Measurements from ENCODE around the gene TAL1. TPM values are rescaled to one million over a fixed set of nuclear protein-coding genes. Genes with fewer than 3 reads are reported as not detected.

Gene TAL1
- total RNA-seq, 4 donors from 2014 or later: 3.4 to 20.5 (median 4.6) TPM

DNA sequence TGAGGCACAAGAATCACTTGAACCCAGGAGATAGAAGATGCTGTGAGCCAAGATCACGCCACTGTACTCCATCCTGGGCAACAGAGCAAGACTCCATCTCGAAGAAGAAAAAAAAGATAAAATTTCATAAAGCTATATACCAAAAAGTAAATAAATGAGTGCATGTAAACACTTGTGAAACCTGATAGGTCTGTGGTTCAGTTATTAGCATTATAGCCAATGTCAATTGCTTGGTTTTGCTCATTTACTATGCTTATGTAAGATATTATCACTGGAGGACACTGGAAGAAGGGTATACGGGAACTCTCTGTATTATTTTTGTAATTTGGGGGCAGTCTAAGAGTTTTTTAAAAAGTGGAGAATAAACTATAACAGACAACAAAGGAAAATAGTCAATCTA, 17.7 kb upstream of the TAL1 start:
- TF ChIP-seq, protein P1, sequence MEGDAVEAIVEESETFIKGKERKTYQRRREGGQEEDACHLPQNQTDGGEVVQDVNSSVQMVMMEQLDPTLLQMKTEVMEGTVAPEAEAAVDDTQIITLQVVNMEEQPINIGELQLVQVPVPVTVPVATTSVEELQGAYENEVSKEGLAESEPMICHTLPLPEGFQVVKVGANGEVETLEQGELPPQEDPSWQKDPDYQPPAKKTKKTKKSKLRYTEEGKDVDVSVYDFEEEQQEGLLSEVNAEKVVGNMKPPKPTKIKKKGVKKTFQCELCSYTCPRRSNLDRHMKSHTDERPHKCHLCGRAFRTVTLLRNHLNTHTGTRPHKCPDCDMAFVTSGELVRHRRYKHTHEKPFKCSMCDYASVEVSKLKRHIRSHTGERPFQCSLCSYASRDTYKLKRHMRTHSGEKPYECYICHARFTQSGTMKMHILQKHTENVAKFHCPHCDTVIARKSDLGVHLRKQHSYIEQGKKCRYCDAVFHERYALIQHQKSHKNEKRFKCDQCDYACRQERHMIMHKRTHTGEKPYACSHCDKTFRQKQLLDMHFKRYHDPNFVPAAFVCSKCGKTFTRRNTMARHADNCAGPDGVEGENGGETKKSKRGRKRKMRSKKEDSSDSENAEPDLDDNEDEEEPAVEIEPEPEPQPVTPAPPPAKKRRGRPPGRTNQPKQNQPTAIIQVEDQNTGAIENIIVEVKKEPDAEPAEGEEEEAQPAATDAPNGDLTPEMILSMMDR (IDR thresholded peaks at IDR 0.05; ENCODE audit: low read depth): no peak

DNA sequence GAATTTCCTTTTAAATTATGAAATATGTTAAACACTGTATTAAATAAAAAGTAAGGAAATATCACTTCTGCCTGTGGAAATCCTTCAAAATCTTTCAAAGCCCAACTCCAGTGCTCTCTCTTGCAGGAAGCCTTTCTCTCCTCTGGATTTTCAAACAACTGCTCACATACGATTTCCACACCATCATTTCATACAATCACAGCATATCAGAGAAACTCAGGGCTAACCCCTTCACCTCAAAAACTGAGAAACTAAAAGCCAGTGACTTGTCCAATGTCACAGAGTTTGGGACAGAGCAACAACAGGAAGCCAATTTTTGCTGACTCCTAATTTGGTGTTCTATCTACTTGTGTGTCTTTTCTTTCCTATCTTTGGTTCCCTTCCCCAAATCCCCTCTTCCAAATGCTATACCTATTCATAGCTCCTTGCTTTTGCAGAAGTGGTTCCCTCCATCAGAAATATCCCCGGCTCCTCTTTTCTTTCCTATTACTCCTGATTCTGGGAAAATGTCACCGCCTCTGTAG, 12.4 kb upstream of the TAL1 start:
- TF ChIP-seq, protein P1 (IDR thresholded peaks at IDR 0.05; ENCODE audit: low read depth): no peak

DNA sequence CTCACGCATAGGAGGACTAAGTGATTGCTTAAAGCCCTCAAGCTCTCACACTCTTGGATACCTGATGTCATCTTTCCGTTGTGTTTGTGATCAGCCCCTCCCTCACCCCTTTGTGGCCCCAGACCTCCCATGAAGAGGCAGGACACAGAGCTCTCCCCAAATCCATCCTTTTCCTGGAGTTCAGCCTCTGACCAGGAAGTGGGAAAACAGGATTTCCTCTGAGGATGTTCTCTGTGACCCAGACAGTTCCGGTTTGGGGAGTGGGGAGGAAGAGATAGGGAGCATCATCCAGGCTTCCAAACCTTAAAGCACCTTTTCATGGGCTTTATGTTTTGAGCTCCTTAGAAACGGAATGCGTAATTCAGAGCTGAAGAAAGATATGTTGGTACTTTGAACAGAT, 11.9 kb upstream of the TAL1 start:
- TF ChIP-seq, protein P1 (IDR thresholded peaks at IDR 0.05; ENCODE audit: low read depth): no peak

DNA sequence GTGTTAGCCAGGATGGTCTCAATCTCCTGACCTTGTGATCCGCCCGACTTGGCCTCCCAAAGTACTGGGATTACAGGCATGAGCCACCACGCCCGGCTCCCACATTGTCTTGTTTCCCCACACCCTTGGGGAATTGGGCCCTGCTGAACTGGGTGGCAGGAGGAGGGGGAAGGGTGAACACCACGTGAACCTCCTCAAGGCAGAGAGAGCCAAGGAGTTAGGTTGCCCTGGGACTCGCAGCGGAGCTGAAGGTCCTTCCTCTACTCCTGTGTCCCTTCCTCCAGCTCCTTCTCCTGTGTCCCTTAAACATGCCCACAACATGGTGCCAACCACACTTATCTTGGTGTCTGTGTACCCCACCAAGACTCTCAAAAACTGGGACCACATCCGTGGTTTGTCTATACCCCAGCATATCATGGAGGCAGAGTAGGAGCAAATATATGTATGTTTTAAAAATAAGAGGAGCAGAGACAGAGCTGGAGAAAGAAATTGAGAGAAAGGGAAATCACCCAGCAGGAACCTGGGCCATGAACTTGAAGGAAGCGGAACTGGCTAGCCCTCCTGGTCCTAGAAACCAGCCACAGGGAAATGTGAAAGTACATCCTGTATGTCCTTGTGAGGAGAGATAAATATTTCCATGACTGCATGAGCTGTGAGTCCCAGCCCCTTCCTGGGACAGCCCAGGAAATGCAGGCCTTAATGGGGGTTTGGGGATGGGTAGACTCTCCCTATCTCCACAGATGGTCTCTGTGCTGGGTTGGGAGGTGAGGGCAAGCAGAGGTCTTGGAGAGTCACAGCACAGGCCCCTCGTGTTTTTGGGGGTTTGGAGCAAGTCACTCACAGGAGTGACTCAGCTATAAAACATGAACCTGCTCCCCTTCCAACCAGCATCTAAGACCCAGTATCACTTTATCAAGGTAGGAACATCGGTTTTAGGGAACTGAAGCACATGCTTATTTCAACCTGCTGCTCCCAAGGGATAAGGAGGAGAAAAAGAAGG, 9.4 kb upstream of the TAL1 start:
- TF ChIP-seq, protein P1 (IDR thresholded peaks at IDR 0.05; ENCODE audit: low read depth): no peak

DNA sequence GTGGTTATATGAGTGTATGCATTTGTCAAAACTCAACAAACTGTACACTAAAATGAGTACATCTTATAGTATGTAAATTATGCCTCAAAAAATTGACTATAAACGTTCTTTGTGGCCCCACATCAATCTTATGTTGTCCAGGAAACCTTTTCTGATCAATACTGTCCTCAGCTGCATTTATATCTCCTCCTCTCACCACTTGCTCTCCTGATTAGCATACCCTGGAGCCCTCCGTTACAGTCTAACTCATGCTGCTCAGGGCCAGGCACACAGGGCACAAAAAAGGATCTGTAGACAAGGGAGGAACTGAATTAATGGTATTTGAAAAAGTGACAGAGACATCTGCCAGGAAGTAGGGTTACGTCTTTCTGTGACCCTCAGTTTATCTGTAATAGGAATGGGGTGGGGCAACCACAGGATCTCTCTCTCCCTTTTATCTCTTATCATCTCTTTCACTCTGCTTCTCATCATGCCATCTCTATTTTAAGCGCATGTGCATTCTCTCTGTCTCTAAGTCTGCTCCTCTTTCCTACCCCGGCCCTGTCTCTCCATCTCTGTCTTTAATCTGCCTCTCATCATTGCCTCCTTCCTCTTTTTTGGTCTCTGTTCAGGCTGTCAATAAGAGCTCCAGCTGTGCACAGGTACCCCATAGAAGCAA, 7.0 kb upstream of the TAL1 start:
- TF ChIP-seq, protein P1 (IDR thresholded peaks at IDR 0.05; ENCODE audit: low read depth): no peak

DNA sequence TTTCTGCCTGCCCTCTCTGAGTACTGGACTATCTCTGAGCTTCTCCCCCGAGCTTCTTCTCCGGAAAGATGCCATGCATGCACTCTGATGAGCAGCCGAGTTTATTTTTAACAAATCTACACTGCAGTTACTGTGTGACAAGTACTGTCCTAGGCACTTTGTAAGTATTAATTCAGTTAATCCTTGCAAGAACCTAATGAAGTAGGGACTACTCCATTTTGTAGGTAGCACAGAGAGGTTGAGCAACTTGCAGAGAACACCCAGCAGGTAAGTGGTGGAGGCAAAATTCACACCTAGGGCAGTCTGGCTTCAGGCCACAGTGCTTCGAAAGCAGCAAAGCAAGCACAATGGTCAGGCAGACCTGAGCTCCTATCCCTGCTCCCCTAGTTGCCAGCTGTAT, 3.8 kb upstream of the TAL1 start:
- TF ChIP-seq, protein P1 (IDR thresholded peaks at IDR 0.05; ENCODE audit: low read depth): no peak

DNA sequence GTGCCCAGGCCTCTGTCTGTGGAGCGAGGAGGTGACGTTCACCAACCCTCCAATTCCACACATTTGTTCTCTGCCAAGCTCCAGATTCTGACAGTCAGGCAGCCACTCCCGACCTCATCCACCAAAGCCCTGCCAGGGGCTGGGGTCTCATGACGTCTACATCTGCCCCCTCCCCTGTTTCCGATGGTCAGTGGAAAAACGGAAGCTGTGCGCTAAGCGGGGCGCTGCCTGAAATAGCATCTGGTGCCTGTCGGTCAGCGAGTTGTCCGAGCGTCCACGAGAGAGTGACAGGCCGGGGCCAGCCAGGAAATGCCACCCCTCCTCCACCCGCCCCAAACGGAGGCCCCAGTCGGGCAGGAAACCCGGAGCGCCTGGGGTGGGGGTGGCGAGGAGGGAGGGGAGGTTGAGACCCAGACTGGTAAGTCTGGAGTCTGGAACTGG, 3.2 kb upstream of the TAL1 start:
- TF ChIP-seq, protein P1 (IDR thresholded peaks at IDR 0.05; ENCODE audit: low read depth): no peak

All from subcutaneous adipose tissue (tissue), 4 donors.